Left lung (tissue), 10 donors: Measurements from ENCODE around the gene NUDT15. TPM values are rescaled to one million over a fixed set of nuclear protein-coding genes. Genes with fewer than 3 reads are reported as not detected.

Experiments
- ATAC-seq: fragments of 200-7000 bp; cut with Tn5 transposase; one replicate; pipeline ENCODE4 v1.9.1; 2020; ENCODE audit warnings: moderate library complexity
- DNase-seq, 4 donors: peaks; one replicate each; pipeline ENCODE4 v3.0.0-alpha.2; 2013 to 2020
- H3K27ac ChIP-seq, 2 donors: fragments of 200-600 bp; sonication (generic) in 1 of 2; one replicate each; pipeline versions ENCODE4 v1.5.0 to v1.8.0; 2020 to 2021
- H3K27me3 ChIP-seq, 2 donors: fragments of 200-600 bp; sonication (generic) in 1 of 2; one replicate each; pipeline versions ENCODE4 v1.5.0 to v1.8.0; 2020 to 2021
- H3K36me3 ChIP-seq, 2 donors: fragments of 200-600 bp; sonication (generic) in 1 of 2; one replicate each; pipeline versions ENCODE4 v1.5.0 to v1.8.0; 2020 to 2021
- H3K4me1 ChIP-seq, 2 donors: fragments of 200-600 bp; one replicate each; pipeline ENCODE4 v1.8.0; 2021
- H3K4me3 ChIP-seq, 2 donors: fragments of 200-600 bp; sonication (generic) in 1 of 2; one replicate each; pipeline versions ENCODE4 v1.5.0 to v1.8.0; 2020 to 2021; ENCODE audit warnings: mild to moderate bottlenecking in 1 of 2
- H3K9me3 ChIP-seq, 2 donors: fragments of 200-600 bp; sonication (generic) in 1 of 2; one replicate each; pipeline versions ENCODE4 v1.5.0 to v1.8.0; 2020 to 2021
- CTCF ChIP-seq, 2 donors: fragments of 200-600 bp; sonication (generic) in 1 of 2; IDR thresholded peaks; one replicate each; pipeline versions ENCODE4 v1.5.0 to v1.8.0; 2021; ENCODE audit warnings: antibody characterized with exemption in 2 of 2
- intact Hi-C, 2 donors: fragments of 100-400 bp; cut with DNase I; formaldehyde crosslinking; loops; one replicate each; pipeline versions ENCODE4 v1.11.2 to v1.14.2; 2022
- polyA plus RNA-seq, 6 donors: library from polyadenylated mRNA; unstranded; fragments of 120-200 nt; gene quantifications; one replicate each; pipeline ENCODE4 v1.2.1, GENCODE V29; 2013; ENCODE audit not compliant: insufficient read length in 6 of 6
- total RNA-seq, 2 donors: library from RNA; stranded (reverse); fragmentation: NEBNext Ultra II Directional; extraction: Animal tissue kit (Norgen Biotek cat#: 25700); gene quantifications; one replicate each; pipeline ENCODE4 v1.2.1, GENCODE V29; 2021
- donor health status: DM: no; HTN: yes; CAD: no.
- donor health status: DM: no; HTN: no; CAD: no.

The NUDT15 gene
- total and polyA plus RNA-seq, 8 donors, result 15.8 to 22.2 (median 18.3) TPM

GRCh38 chr13:48093588-48093987 lies 56.1 kb downstream of the NUDT15 start:
- Histone ChIP-seq H3K27me3 (no peaks in the 10 kb centered on the region), H3K9me3 (no peaks in the 10 kb centered on the region), H3K36me3 (no peaks in the 10 kb centered on the region), H3K4me1 (peaks cover 12 to 35% of the 10 kb centered on the region in 2 donors), H3K4me3 (peak overlapping the region in 1 of 2 donors; percentile 91), H3K27ac (no peak overlapping the region)
- intact Hi-C loops, result no loop called here
- DNase-seq (no peak), ATAC-seq (no peak)
- TF ChIP-seq CTCF (IDR thresholded peaks at IDR 0.05), result no peak

- Histone ChIP-seq H3K36me3 (no peaks in the 10 kb centered on the region), H3K27me3 (no peaks in the 10 kb centered on the region), H3K27ac (peak overlapping the region; percentile 14 to 88), H3K4me1 (peaks cover 12 to 35% of the 10 kb centered on the region in 2 donors), H3K4me3 (peak overlapping the region; percentile 91 to 96), H3K9me3 (no peaks in the 10 kb centered on the region)
- TF ChIP-seq CTCF (IDR thresholded peaks at IDR 0.05), result no peak
- DNase-seq (no peak), ATAC-seq (peak; percentile 7)
- intact Hi-C loops, result no loop called here
These were observed 56.9 kb downstream of the NUDT15 start for GRCh38 chr13:48094404-48094780.

GRCh38 chr13:48094781-48095502 lies 57.4 kb downstream of the NUDT15 start, which contains the start of gene MED4:
MED4 (minus strand) TSS chr13:48095104; CDS start chr13:48095078, 26 bp downstream.
- DNase-seq (peak; percentile 93 to 99 (median 96)), ATAC-seq (peak; percentile 99)
- Histone ChIP-seq H3K27me3 (no peaks in the 10 kb centered on the region), H3K4me3 (peak within 1 kb of the TSS; percentile 91 to 96), H3K9me3 (no peaks in the 10 kb centered on the region), H3K4me1 (peaks cover 12 to 35% of the 10 kb centered on the region in 2 donors), H3K36me3 (no peaks in the 10 kb centered on the region), H3K27ac (peak within 1 kb of the TSS; percentile 14 to 88)
- TF ChIP-seq CTCF (IDR thresholded peaks at IDR 0.05), result peak; percentile 99
- intact Hi-C loops, result no loop called here

- intact Hi-C loops, result no loop called here
- Histone ChIP-seq H3K9me3 (no peaks in the 10 kb centered on the region), H3K27me3 (no peaks in the 10 kb centered on the region), H3K4me3 (no peak overlapping the region), H3K36me3 (no peaks in the 10 kb centered on the region), H3K27ac (peak overlapping the region in 1 of 2 donors; percentile 9), H3K4me1 (peaks cover 12 to 26% of the 10 kb centered on the region in 2 donors)
- DNase-seq (peak in 1 of 4 donors; percentile 39), ATAC-seq (peak; percentile 51)
- no peak for TF ChIP-seq CTCF (IDR thresholded peaks at IDR 0.05)
These were observed 59.1 kb downstream of the NUDT15 start for GRCh38 chr13:48096670-48097069.

Other genes with a start within 250 kb of the NUDT15 start
- gene SUCLA2, start 36.5 kb upstream of the NUDT15 start, total RNA-seq, result 10 to 100 TPM; 35.7 to 37.9 TPM
- gene SUCLA2, start 36.5 kb upstream of the NUDT15 start, polyA plus RNA-seq, result 10 to 100 TPM; 55.7 to 74.0 (median 62.6) TPM
- gene MED4, start 57.4 kb downstream of the NUDT15 start, total RNA-seq, result 10 to 100 TPM; 41.1 to 45.2 TPM
- 10 to 100 TPM; 71.4 to 84.0 (median 79.2) TPM for gene MED4, start 57.4 kb downstream of the NUDT15 start, polyA plus RNA-seq
- gene ITM2B, start 195.5 kb downstream of the NUDT15 start, total RNA-seq, result 100 to 1,000 TPM; 581 to 609 TPM
- gene ITM2B, start 195.5 kb downstream of the NUDT15 start, polyA plus RNA-seq, result 100 to 1,000 TPM; 530 to 683 (median 635) TPM